HCT116 (cell line): Measurements from ENCODE around the gene UTS2R. TPM values are rescaled to one million over a fixed set of nuclear protein-coding genes. Genes with fewer than 3 reads are reported as not detected.
A peak's percentile ranks its signal among the peaks of the same experiment; 100 is the strongest.

ENCODE experiments used
- ATAC-seq: fragments of 200-7000 bp; cut with Tn5 transposase; 2 replicates; pipeline ENCODE4 v1.9.1; 2020; ENCODE audit warnings: mild to moderate bottlenecking, moderate library complexity
- BruUV-seq: library from RNA; stranded (reverse); fragments of 400-500 nt; replicated peaks from 2 replicates; lab custom pipeline; 2021; lab: Mats Ljungman, UMichigan
- CTCF ChIA-PET: fragments of 300-600 bp; sonication (Branson Sonifier 250); formaldehyde crosslinking; loops from one replicate; lab custom pipeline; 2021; ENCODE audit warnings: antibody characterized with exemption; lab: Charles Lee
- POLR2A ChIA-PET: fragments of 300-600, 350-600 bp; sonication (Branson Sonifier 250); formaldehyde crosslinking; loops from one replicate; lab custom pipeline; 2021; ENCODE audit warnings: antibody characterized with exemption; lab: Charles Lee
- RAD21 ChIA-PET, 2 experiments: fragments of 300-600 bp; sonication (Branson Sonifier 250); formaldehyde crosslinking; loops; one replicate each; lab custom pipeline; 2023; ENCODE audit warnings: low total read pairs in 2 of 2; ENCODE audit not compliant: uncharacterized antibody in 2 of 2, unreplicated experiment in 2 of 2, low non-redundant PET in 1 of 2; lab: Charles Lee
- DNase-seq: peaks from one replicate; pipeline ENCODE4 v3.0.0-alpha.2; 2010; ENCODE audit warnings: low read depth, low spot score
- H2AFZ ChIP-seq: fragments of 200-600 bp; shearing (Covaris generic), sonication (generic); 2 replicates; pipeline ENCODE4 v1.6.1; 2017; ENCODE audit warnings: low read depth, mixed run types, mixed read lengths, antibody characterized with exemption, low read length; ENCODE audit not compliant: poor library complexity, severe bottlenecking
- H3K27ac ChIP-seq: 2 replicates; pipeline ENCODE4 v1.5.1; 2012; ENCODE audit warnings: low read depth, low read length
- H3K27me3 ChIP-seq: fragments of 200-600 bp; sonication (generic); 2 replicates; pipeline ENCODE4 v1.6.1; 2016; ENCODE audit warnings: mixed run types, low read length, mixed read lengths; ENCODE audit not compliant: insufficient read depth
- H3K36me3 ChIP-seq, 2 experiments: fragments of 200-500 bp in 1 of 2; fragments of 200-600 bp in 1 of 2; sonication (Bioruptor generic) in 1 of 2; sonication (generic) in 1 of 2; 2 replicates each; pipeline versions ENCODE4 v1.5.1 to v1.6.1; 2014 to 2016; ENCODE audit warnings: low read length in 2 of 2, inconsistent platforms in 1 of 2, mixed read lengths in 1 of 2, mixed run types in 1 of 2; ENCODE audit not compliant: insufficient read depth in 2 of 2, control insufficient read depth in 1 of 2
- H3K4me1 ChIP-seq, 2 experiments: fragments of 200-600 bp in 1 of 2; sonication (generic) in 1 of 2; 2 replicates each; pipeline versions ENCODE4 v1.5.1 to v1.6.1; 2012 to 2017; ENCODE audit warnings: low read length in 2 of 2, inconsistent platforms in 1 of 2, mild to moderate bottlenecking in 1 of 2, mixed read lengths in 1 of 2, mixed run types in 1 of 2, moderate library complexity in 1 of 2; ENCODE audit not compliant: insufficient read depth in 2 of 2, control insufficient read depth in 1 of 2
- H3K4me2 ChIP-seq: fragments of 200-600 bp; sonication (generic); 2 replicates; pipeline ENCODE4 v1.6.1; 2017; ENCODE audit warnings: mixed run types, low read length, mixed read lengths
- H3K4me3 ChIP-seq, 2 experiments: fragments of 200-600 bp in 1 of 2; sonication (generic) in 1 of 2; replicated peaks in 1 of 2; 2 replicates each; pipeline ENCODE4 v1.5.1; 2011 to 2016; ENCODE audit warnings: low read length in 2 of 2, control low read depth in 1 of 2, low read depth in 1 of 2, mild to moderate bottlenecking in 1 of 2, mixed read lengths in 1 of 2, mixed run types in 1 of 2
- H3K79me2 ChIP-seq: fragments of 200-600 bp; sonication (generic); 2 replicates; pipeline ENCODE4 v1.6.1; 2017; ENCODE audit warnings: mild to moderate bottlenecking, mixed run types, low read length, moderate library complexity, mixed read lengths; ENCODE audit not compliant: insufficient read depth
- H3K9ac ChIP-seq: fragments of 200-600 bp; sonication (generic); 2 replicates; pipeline ENCODE4 v1.6.1; 2016; ENCODE audit warnings: low read length, mixed read lengths
- H3K9me2 ChIP-seq: fragments of 200-600 bp; sonication (generic), shearing (Covaris generic); 2 replicates; pipeline ENCODE4 v1.6.1; 2017; ENCODE audit warnings: mixed run types, mild to moderate bottlenecking, moderate library complexity; ENCODE audit not compliant: insufficient read depth
- H3K9me3 ChIP-seq, 2 experiments: fragments of 200-500 bp in 1 of 2; fragments of 200-600 bp in 1 of 2; sonication (Bioruptor generic) in 1 of 2; sonication (generic) in 1 of 2; 2 replicates each; pipeline ENCODE4 v1.6.1; 2014 to 2017; ENCODE audit warnings: low read length in 2 of 2, mixed read lengths in 2 of 2, inconsistent platforms in 1 of 2, low read depth in 1 of 2, mild to moderate bottlenecking in 1 of 2, mixed run types in 1 of 2, moderate library complexity in 1 of 2; ENCODE audit not compliant: control insufficient read depth in 1 of 2, insufficient read depth in 1 of 2
- H4K20me1 ChIP-seq: fragments of 200-600 bp; sonication (generic), shearing (Covaris generic); 2 replicates; pipeline ENCODE4 v1.6.1; 2017; ENCODE audit warnings: mixed run types, mild to moderate bottlenecking, moderate library complexity; ENCODE audit not compliant: insufficient read depth
- CTCF ChIP-seq, 3 experiments: fragments of 200-600 bp in 1 of 3; sonication (generic) in 1 of 3; IDR thresholded peaks in 2 of 3; conservative IDR thresholded peaks in 1 of 3; 2 replicates each; pipeline ENCODE4 v1.5.1; 2012 to 2017; ENCODE audit warnings: low read depth in 2 of 3, low read length in 2 of 3, antibody characterized with exemption in 1 of 3, borderline replicate concordance in 1 of 3, control low read depth in 1 of 3, mild to moderate bottlenecking in 1 of 3, mixed read lengths in 1 of 3, mixed run types in 1 of 3, moderate library complexity in 1 of 3; ENCODE audit not compliant: insufficient read depth in 1 of 3
- EGR1 ChIP-seq: IDR thresholded peaks from 2 replicates; pipeline ENCODE4 v1.6.1; 2012; ENCODE audit warnings: low read depth
- EZH2 ChIP-seq: fragments of 200-600 bp; sonication (generic); IDR thresholded peaks from 2 replicates; pipeline ENCODE4 v1.6.1; 2017; ENCODE audit warnings: antibody characterized with exemption, mixed run types
- EZH2phosphoT487 ChIP-seq: fragments of 200-600 bp; IDR thresholded peaks from 2 replicates; pipeline ENCODE4 v1.6.1; 2018; ENCODE audit warnings: antibody characterized with exemption, borderline replicate concordance
- FOSL1 ChIP-seq: IDR thresholded peaks from 2 replicates; pipeline ENCODE4 v1.6.1; 2012; ENCODE audit warnings: low read depth
- JUND ChIP-seq: IDR thresholded peaks from 2 replicates; pipeline ENCODE4 v1.6.1; 2012
- POLR2AphosphoS5 ChIP-seq: IDR thresholded peaks from 2 replicates; pipeline ENCODE4 v1.6.1; 2011; ENCODE audit warnings: mild to moderate bottlenecking, low read depth, low read length, moderate library complexity
- RAD21 ChIP-seq: IDR thresholded peaks from 2 replicates; pipeline ENCODE4 v1.6.1; 2012; ENCODE audit warnings: low read depth, mild to moderate bottlenecking
- REST ChIP-seq: IDR thresholded peaks from 2 replicates; pipeline ENCODE4 v1.6.1; 2012; ENCODE audit warnings: low read depth
- SIN3A ChIP-seq: IDR thresholded peaks from 2 replicates; pipeline ENCODE4 v1.6.1; 2012; ENCODE audit warnings: low read depth
- TCF7L2 ChIP-seq: IDR thresholded peaks from 2 replicates; pipeline ENCODE4 v1.7.0; 2011; ENCODE audit warnings: borderline replicate concordance, inconsistent platforms; ENCODE audit not compliant: insufficient read depth, insufficient read length; ENCODE audit errors: extremely low read depth
- YY1 ChIP-seq: IDR thresholded peaks from 2 replicates; pipeline ENCODE4 v1.6.1; 2011; ENCODE audit warnings: low read length, low read depth, moderate library complexity, mild to moderate bottlenecking; ENCODE audit not compliant: insufficient replicate concordance; ENCODE audit errors: extremely low read depth
- ZBTB33 ChIP-seq: IDR thresholded peaks from 2 replicates; pipeline ENCODE4 v1.6.1; 2011; ENCODE audit warnings: mild to moderate bottlenecking, low read length, moderate library complexity; ENCODE audit not compliant: insufficient replicate concordance; ENCODE audit errors: extremely low read depth
- ZFX ChIP-seq: fragments of 450-650 bp; IDR thresholded peaks from 2 replicates; pipeline ENCODE4 v1.6.1; 2017
- intact Hi-C: fragments of 100-400 bp; cut with micrococcal nuclease; formaldehyde crosslinking; loops from 2 replicates; pipeline ENCODE4 v1.10.0; 2022
- total RNA-seq: library from RNA; stranded (reverse); gene quantifications from one replicate; pipeline ENCODE4 v1.2.1, GENCODE V29; 2021; ENCODE audit not compliant: unreplicated experiment
- TF ChIP-seq, protein P1 (sequence below): IDR thresholded peaks from 2 replicates; pipeline ENCODE4 v1.6.1; 2012
- TF ChIP-seq, protein P2 (sequence below): IDR thresholded peaks from 2 replicates; pipeline ENCODE4 v1.6.1; 2012

The UTS2R gene
- total RNA-seq, 1 experiment from 2014 or later = not detected

DNA sequence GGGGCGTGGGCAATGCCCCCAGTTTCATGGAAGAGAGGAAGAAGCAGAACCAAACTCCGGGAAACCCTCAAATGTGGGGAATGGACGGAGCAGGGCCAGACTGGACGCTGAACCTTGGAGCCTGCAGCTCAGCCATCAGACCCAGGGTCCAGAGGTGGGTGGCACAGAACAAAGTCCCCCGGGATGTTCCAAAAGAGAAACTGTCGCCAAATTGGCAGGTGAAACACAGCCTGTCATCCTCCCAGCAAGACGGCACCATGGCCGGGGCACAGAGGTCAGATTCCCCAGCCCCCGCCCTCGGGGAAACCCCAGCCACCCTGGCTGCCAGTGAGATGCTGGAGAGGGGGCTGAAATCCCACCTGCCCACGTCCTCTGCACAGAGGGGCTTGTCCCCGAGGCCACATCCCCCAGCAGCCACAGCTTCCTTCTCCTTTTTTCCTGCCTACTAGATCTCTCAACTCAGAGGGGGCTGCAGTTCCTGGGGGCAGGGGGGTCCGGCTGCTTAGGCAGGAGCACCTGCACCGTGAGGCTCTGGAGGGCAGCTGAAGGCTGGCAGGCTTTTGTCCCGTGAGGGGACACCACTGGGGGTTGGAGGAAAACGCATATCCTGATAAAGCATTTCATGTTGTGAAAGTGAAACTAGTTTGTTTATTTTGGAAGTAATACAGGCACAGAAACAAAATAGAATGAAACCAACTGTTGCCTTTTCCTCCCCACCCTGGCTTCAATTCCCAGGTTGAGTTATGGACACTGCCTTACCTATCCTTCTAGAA, 36.8 kb upstream of the UTS2R start:
- ChIA-PET CTCF (no interaction called here), RAD21 (no interaction called here), POLR2A (no interaction called here)
- TF ChIP-seq, protein P1, sequence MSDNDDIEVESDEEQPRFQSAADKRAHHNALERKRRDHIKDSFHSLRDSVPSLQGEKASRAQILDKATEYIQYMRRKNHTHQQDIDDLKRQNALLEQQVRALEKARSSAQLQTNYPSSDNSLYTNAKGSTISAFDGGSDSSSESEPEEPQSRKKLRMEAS = no peak
- TF ChIP-seq ZBTB33 = no peak
- no peak for TF ChIP-seq CTCF (IDR thresholded peaks at IDR 0.05 in 2 of 3, conservative IDR thresholded peaks at IDR 0.05 in 1 of 3; ENCODE audit: borderline replicate concordance in 1 of 3, insufficient read depth in 1 of 3, low read depth in 2 of 3, low read length in 2 of 3)
- no peak for TF ChIP-seq TCF7L2
- TF ChIP-seq, protein P2, sequence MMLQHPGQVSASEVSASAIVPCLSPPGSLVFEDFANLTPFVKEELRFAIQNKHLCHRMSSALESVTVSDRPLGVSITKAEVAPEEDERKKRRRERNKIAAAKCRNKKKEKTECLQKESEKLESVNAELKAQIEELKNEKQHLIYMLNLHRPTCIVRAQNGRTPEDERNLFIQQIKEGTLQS = no peak
- TF ChIP-seq EZH2 = no peak
- no peak for TF ChIP-seq EGR1
- no peak for TF ChIP-seq YY1
- TF ChIP-seq SIN3A = no peak
- no peak for TF ChIP-seq REST
- no peak for TF ChIP-seq EZH2phosphoT487
- TF ChIP-seq JUND = no peak
- no peak for TF ChIP-seq RAD21
- TF ChIP-seq POLR2AphosphoS5 = no peak
- TF ChIP-seq ZFX = no peak
- no peak for TF ChIP-seq FOSL1
- peak overlapping the region; percentile 15 to 72; a peak in 3 of 4 replicates for H3K4me3 ChIP-seq
- peak overlapping the region; percentile 85 for H3K9ac ChIP-seq
- H3K36me3 ChIP-seq = no peaks in the 10 kb centered on the region
- H3K27me3 ChIP-seq = no peaks in the 10 kb centered on the region
- DNase-seq = no peak
- intact Hi-C loops = loop anchor here (5.0 kb wide), 1 partner anchor 303 kb away; the partner anchor contains the start of gene RAC3
- H3K9me2 ChIP-seq = no peaks in the 10 kb centered on the region
- H3K79me2 ChIP-seq = peaks cover 3% of the 10 kb centered on the region; the same call in 1 of the 2 replicates
- ATAC-seq = no peak
- no peaks in the 10 kb centered on the region for H4K20me1 ChIP-seq
- H3K4me2 ChIP-seq = peak overlapping the region; percentile 97
- H3K9me3 ChIP-seq = no peaks in the 10 kb centered on the region
- no peak overlapping the region for H2AFZ ChIP-seq
- TSS peak; percentile 17 for BruUV-seq
- peak overlapping the region; percentile 47; the same call in 1 of the 2 replicates for H3K27ac ChIP-seq
- peaks cover 74 to 99% of the 10 kb centered on the region in 2 experiments for H3K4me1 ChIP-seq
